ENCODE measurements around the gene IGFBPL1.

- TF ChIP-seq CTCF (IDR thresholded peaks at IDR 0.05) (no peak), POLR2A (IDR thresholded peaks at IDR 0.05) (no peak), POLR2AphosphoS5 (IDR thresholded peaks at IDR 0.05) (no peak)
These were observed 16.3 kb upstream of the IGFBPL1 start for GRCh38 chr9:38440516-38440915.
